Esophagus (tissue), 2 donors: ENCODE results near the gene PPA1. TPM values are rescaled to one million over a fixed set of nuclear protein-coding genes. Genes with fewer than 3 reads are reported as not detected.

Experiments used
- polyA plus RNA-seq, 2 donors: library from polyadenylated mRNA; stranded (reverse); fragments of 200-250 nt; gene quantifications; one replicate each; pipeline ENCODE4 v1.2.3, GENCODE V29; 2013
- donor health status: healthy with polysubstance abuse.
- donor health status: Bipolar disorder and iron deficiency.

The PPA1 gene
- polyA plus RNA-seq, 2 donors, result 167 to 220 TPM

Other genes with a start within 250 kb of the PPA1 start
- 10 to 100 TPM in 1 of 2 donors, 1 to 10 TPM in 1; 9.4 to 17.4 TPM for gene MACROH2A2, start 180.6 kb downstream of the PPA1 start, polyA plus RNA-seq
- 10 to 100 TPM; 13.6 to 14.1 TPM for gene AIFM2, start 100.6 kb downstream of the PPA1 start, polyA plus RNA-seq
- 10 to 100 TPM; 13.6 to 17.5 TPM for gene TYSND1, start 86.7 kb downstream of the PPA1 start, polyA plus RNA-seq
- gene SAR1A, start 62.9 kb downstream of the PPA1 start, polyA plus RNA-seq, result 10 to 100 TPM; 26.0 to 30.0 TPM
- under 1 TPM; 0.01 to 0.02 TPM for gene NPFFR1, start 50.6 kb upstream of the PPA1 start, polyA plus RNA-seq
- gene LRRC20, start 149.2 kb upstream of the PPA1 start, polyA plus RNA-seq, result 10 to 100 TPM in 1 of 2 donors, 1 to 10 TPM in 1; 3.1 to 29.2 TPM
- gene EIF4EBP2, start 170.7 kb upstream of the PPA1 start, polyA plus RNA-seq, result 10 to 100 TPM; 18.1 to 18.7 TPM
- gene NODAL, start 208.3 kb upstream of the PPA1 start, polyA plus RNA-seq, result under 1 TPM; 0.04 to 0.20 TPM
- 1 to 10 TPM; 2.1 to 3.4 TPM for gene PALD1, start 245.3 kb upstream of the PPA1 start, polyA plus RNA-seq